Kidney tubule cell (primary cell): ENCODE measurements around the gene GGT1.
"Not testable (repeated sequence)": the region's sequence is repeated elsewhere in the genome, so short reads cannot be mapped to it uniquely, and the experiment has no call there.

Experiments used
- DNase-seq: peaks from one replicate; pipeline ENCODE4 v3.0.0-alpha.2; 2018; ENCODE audit warnings: low spot score

The GGT1 gene

DNA sequence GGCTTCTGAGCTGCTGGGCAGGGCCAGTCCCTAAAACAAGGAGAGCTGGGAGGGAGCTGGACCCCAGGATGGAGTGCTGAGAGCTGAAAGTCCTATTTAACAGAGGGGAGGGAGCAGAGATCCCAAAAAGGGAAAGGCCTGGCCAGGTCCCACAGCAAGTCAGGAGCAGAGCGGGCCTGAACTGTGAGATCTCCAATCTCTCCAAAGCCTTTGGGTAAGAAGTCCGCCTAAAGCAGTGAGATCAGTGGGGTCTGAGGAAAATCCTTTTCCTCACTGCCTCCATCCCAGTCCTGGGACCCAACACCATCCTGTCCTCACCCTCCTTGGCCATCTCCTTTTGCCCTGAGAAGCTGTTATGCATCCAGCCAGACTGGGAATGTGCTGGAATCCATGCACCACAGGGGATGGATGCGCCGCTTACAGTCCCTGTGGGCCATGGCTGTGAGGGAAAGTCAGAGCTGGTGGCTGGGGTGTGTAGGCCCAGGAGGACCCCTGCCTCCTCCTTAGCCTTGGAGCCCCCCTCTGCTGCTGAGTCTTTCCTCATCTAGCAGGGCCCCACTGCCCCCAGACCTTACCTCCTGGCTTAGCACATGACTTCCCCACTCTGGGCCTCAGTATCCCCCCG is 18.7 kb upstream of the GGT1 start:
- no peak for DNase-seq

GRCh38 chr22:24584871-24585411 is 18.1 kb upstream of the GGT1 start:
- DNase-seq: no peak

GRCh38 chr22:24585461-24585860 is 17.5 kb upstream of the GGT1 start:
- DNase-seq: no peak

DNA sequence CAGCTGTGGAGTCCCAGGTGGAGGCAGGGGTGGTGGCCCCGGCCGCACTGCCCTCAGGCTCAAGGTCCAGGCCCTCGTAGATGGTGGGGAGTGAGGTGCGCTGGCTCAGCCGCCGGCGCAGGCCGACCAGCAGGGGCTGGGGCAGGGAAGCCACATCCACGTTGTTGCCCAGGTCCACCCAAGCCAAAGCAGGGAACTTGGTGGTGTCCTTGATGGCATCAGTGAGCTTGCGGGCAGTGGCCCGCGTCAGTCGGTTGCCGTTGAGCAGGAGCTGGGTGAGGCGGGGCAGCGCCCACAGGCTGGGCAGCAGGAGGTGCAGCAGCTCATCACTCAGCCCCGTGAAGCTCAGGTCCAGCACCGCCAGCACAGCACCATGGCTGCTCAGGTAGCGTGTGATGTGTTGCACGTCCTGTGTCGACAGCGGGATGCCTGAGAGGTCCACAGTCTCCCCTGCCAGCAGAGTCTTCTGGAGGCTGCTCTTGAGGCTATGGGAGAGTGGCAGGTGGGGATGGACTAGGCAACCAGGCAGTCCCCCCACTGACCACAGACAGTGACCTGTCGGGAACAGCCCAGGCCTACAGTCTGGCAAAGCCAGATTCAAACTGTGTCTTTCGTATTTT is 17.0 kb upstream of the GGT1 start:
- DNase-seq: no peak

GRCh38 chr22:24587251-24587650 is 15.7 kb upstream of the GGT1 start:
- no peak for DNase-seq

- no peak for DNase-seq
Measured at GRCh38 chr22:24587948-24588347, 15.0 kb upstream of the GGT1 start.

DNA sequence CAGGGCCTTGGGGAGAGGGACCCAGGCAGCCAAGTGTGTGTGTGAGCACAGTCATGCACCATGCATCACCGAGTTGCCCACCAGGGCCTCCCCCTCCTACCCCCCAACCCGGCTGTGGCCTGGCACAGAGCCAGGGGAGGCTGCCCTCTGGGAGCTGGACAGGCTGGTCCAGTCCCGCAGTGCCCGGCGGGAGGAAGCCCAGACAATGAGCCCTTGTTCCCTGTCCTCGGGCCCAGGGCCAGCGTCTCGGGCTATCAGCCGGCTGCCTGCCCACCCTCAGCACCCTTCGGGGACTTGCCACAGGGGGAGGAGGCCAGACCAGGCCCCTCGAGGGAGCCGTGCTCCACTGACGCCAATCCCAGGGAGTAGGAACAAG is 14.6 kb upstream of the GGT1 start:
- DNase-seq: peak; percentile 75

DNA sequence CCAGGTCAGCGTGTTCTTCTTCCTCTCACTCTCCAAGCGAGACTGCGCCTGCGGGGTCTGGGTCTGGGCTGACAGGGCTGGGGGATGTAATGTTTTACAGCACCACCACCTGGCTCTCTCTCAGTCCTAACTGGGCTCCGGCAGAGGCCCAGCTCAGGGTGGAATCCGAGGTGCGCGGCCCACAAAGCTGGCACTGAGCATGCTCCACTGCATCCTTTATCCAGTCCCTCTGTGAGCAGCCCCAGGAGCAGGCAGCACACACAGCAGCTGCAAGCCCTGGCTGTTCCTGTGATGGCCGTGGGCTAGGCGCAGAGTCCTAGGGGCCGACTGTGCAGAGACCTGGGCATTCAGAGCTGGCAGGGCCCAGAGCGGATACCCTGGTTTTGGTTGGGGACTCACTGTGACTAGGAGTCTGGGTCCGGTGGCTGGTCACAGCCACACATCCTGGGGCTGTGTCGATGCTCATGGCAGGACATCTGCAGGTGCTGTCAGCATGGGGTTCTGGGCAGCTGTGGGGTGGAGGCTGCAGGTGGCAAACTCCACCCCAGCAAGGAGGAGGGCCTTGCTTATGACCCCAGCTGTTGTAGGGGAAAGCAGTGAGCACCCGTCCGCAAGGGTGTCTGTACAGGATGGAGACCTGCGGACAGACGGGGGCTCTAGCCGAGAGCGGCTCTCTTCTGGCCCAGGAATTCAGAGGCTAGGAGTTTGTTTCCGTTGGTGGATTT is 14.1 kb upstream of the GGT1 start:
- no peak for DNase-seq

GRCh38 chr22:24589518-24590030 is 13.4 kb upstream of the GGT1 start:
- DNase-seq: no peak

- no peak for DNase-seq
Measured at GRCh38 chr22:24590596-24591173, 12.3 kb upstream of the GGT1 start.

GRCh38 chr22:24591286-24591830 is 11.6 kb upstream of the GGT1 start:
- no peak for DNase-seq

GRCh38 chr22:24592058-24592850 is 10.7 kb upstream of the GGT1 start:
- no peak for DNase-seq

GRCh38 chr22:24592851-24593558 is 10.0 kb upstream of the GGT1 start, which contains the start of gene LRRC75B:
LRRC75B (minus strand) TSS chr22:24593073; CDS start chr22:24593039, 34 bp downstream.
- DNase-seq: peak; percentile 84

GRCh38 chr22:24593559-24593835 is 9.5 kb upstream of the GGT1 start:
- DNase-seq: not testable (repeated sequence)

DNA sequence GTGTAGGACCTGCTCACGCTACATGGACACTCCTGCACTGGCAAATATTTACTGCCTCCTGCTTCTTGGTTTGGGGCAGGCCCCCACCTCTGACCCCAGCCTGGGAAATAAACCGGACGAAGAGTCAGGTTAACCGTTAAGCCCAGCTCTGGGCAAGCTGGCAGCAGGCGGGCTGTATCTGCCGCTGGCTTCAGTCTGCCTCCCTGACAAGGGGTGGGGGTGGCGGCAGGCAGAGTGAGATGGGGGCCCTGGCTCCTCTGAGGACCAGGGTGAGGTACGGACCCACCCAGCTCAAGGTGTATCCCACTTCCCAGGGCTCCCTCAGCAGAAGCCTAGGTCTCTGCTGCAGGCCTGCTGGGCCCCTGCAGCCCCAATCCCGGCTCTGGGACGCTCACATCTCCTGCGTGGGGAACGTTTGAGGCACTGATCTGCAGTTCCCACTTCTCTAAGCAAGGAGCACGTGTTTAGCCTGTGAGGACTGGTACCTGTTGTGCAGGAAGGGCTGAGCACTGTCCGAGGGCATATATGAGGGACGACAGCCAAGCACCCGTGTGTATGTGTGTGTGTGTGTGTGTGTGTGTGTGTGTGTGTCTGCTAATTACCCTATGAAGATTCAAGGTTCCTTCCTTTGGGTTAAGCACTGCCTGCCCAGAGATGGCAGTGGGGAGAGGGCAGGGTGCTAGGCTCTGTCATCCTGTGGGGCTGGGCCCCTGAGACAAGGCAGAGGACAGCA is 9.0 kb upstream of the GGT1 start:
- DNase-seq: no peak

GRCh38 chr22:24594569-24595120 is 8.3 kb upstream of the GGT1 start:
- no peak for DNase-seq

GRCh38 chr22:24595228-24595627 is 7.8 kb upstream of the GGT1 start:
- no peak for DNase-seq

DNA sequence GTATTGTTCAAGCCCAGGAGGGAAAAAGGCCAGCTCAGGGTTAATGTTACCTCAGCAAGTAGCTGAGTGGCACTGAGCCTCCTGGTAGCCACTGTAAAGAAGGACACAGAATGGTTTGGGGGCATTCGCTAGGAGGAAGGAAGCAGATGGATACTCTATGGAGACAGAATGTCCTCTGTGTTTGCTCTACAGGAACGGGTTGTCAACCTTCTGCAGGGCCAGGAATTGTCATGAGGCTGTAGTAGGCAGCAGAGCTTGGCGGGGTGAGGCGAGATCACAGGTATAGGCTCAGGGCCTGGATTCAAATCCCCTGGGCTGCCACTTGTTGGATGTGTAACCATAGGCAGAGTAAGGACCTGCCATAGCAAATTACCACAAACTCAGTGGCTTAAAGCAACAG is 7.1 kb upstream of the GGT1 start:
- no peak for DNase-seq

GRCh38 chr22:24597076-24597475 is 5.9 kb upstream of the GGT1 start:
- not testable (repeated sequence) for DNase-seq

DNA sequence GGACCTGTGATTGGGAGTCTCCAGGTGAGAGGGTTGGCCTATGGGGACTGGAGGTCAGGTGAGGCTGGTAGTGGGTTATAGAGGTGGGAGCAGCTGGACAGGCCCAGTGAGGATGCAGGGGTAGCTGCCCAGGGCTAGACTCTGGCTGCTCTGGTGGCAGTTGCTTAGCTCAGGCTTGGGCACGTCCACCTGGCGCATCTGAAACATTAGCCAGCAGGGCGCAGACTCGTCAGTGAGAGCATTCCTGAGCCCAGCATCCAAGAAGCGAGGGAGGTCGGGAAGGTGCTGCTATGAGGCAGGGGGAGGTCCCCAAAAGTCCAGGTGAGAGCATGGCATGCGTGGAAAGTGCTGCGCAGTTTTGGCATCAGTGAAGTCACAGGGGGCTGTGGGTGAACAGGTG is 3.5 kb upstream of the GGT1 start:
- no peak for DNase-seq
